Measurements from ENCODE around the gene CCDC197.

DNA sequence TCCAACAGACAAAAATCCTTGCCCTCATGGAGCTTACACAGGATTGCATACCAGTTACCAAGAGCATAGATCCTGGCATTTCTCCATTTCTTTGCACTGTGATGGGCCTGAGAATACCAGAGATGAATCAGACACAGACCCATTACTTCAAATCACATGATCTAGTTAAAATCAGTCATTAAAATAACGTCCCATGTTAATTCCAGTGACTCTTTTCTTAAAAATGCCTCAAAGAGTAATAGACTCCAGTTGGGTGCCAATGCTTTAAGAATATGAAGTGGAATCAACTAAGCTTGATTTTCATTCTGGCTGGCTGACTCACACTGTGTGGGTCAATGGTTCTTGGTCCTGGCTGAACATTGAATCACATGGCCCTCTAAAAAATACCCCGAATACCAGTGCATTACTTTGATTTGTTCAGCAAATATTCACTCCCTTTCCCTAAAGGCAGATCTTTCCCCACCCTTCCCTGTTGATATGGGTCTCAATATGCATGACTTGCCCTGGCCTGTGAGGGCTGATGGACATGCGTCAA is 31.7 kb upstream of the CCDC197 start:
- TF ChIP-seq, protein P1, sequence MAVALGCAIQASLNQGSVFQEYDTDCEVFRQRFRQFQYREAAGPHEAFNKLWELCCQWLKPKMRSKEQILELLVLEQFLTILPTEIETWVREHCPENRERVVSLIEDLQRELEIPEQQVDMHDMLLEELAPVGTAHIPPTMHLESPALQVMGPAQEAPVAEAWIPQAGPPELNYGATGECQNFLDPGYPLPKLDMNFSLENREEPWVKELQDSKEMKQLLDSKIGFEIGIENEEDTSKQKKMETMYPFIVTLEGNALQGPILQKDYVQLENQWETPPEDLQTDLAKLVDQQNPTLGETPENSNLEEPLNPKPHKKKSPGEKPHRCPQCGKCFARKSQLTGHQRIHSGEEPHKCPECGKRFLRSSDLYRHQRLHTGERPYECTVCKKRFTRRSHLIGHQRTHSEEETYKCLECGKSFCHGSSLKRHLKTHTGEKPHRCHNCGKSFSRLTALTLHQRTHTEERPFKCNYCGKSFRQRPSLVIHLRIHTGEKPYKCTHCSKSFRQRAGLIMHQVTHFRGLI (CRISPR knock-in tag; IDR thresholded peaks at IDR 0.05): no peak
- TF ChIP-seq ZKSCAN8 (CRISPR knock-in tag; IDR thresholded peaks at IDR 0.05) (no peak), HINFP (tag; conservative IDR thresholded peaks at IDR 0.05; ENCODE audit: low read depth) (no peak), TEAD4 (IDR thresholded peaks at IDR 0.05; ENCODE audit: low read length) (no peak), TEAD4 (CRISPR knock-in tag; IDR thresholded peaks at IDR 0.05; ENCODE audit: borderline replicate concordance) (no peak), CHCHD3 (CRISPR knock-in tag; IDR thresholded peaks at IDR 0.05) (no peak)
- TF ChIP-seq, protein P2, sequence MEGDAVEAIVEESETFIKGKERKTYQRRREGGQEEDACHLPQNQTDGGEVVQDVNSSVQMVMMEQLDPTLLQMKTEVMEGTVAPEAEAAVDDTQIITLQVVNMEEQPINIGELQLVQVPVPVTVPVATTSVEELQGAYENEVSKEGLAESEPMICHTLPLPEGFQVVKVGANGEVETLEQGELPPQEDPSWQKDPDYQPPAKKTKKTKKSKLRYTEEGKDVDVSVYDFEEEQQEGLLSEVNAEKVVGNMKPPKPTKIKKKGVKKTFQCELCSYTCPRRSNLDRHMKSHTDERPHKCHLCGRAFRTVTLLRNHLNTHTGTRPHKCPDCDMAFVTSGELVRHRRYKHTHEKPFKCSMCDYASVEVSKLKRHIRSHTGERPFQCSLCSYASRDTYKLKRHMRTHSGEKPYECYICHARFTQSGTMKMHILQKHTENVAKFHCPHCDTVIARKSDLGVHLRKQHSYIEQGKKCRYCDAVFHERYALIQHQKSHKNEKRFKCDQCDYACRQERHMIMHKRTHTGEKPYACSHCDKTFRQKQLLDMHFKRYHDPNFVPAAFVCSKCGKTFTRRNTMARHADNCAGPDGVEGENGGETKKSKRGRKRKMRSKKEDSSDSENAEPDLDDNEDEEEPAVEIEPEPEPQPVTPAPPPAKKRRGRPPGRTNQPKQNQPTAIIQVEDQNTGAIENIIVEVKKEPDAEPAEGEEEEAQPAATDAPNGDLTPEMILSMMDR (IDR thresholded peaks at IDR 0.05 in 2 of 3, conservative IDR thresholded peaks at IDR 0.05 in 1 of 3; ENCODE audit: insufficient read depth in 2 of 3, low read depth in 1 of 3, low read length in 3 of 3): no peak
